HepG2 (cell line): ENCODE results near the gene PNP. TPM values are rescaled to one million over a fixed set of nuclear protein-coding genes. Genes with fewer than 3 reads are reported as not detected.
A peak's percentile ranks its signal among the peaks of the same experiment; 100 is the strongest.

Experiments
- ARID2 ChIP-seq: sonication (generic); formaldehyde crosslinking; IDR thresholded peaks from 2 replicates; pipeline ENCODE4 v1.8.1; 2022; ENCODE audit warnings: mild to moderate bottlenecking, missing genetic modification reagents, borderline replicate concordance
- ATF5 ChIP-seq: sonication (generic); formaldehyde crosslinking; IDR thresholded peaks from 2 replicates; pipeline ENCODE4 v1.4.0; 2020; ENCODE audit warnings: mild to moderate bottlenecking, low read depth, missing genetic modification reagents
- CENPT ChIP-seq: sonication (generic); formaldehyde crosslinking; IDR thresholded peaks from 2 replicates; pipeline ENCODE4 v1.8.0; 2022; ENCODE audit warnings: low read depth, mild to moderate bottlenecking, moderate library complexity, missing genetic modification reagents
- DMAP1 ChIP-seq: IDR thresholded peaks from 2 replicates; pipeline ENCODE4 v1.6.1; 2016
- KDM2A ChIP-seq: sonication (generic); formaldehyde crosslinking; IDR thresholded peaks from 2 replicates; pipeline ENCODE4 v1.4.0; 2020; ENCODE audit warnings: low read depth, missing genetic modification reagents, borderline replicate concordance
- KDM5B ChIP-seq: sonication (generic); formaldehyde crosslinking; IDR thresholded peaks from 2 replicates; pipeline ENCODE4 v1.4.0; 2020; ENCODE audit warnings: missing genetic modification reagents, mild to moderate bottlenecking, borderline replicate concordance
- PITX1 ChIP-seq: sonication (generic); formaldehyde crosslinking; IDR thresholded peaks from 2 replicates; pipeline ENCODE4 v1.5.1; 2020; ENCODE audit warnings: mild to moderate bottlenecking, missing genetic modification reagents
- TMF1 ChIP-seq: sonication (generic); formaldehyde crosslinking; IDR thresholded peaks from 2 replicates; pipeline ENCODE4 v1.8.1; 2022; ENCODE audit warnings: low read depth, missing genetic modification reagents
- TOE1 ChIP-seq: sonication (generic); formaldehyde crosslinking; IDR thresholded peaks from 2 replicates; pipeline ENCODE4 v1.4.0; 2020; ENCODE audit warnings: mild to moderate bottlenecking, missing genetic modification reagents
- ZMAT5 ChIP-seq: sonication (generic); formaldehyde crosslinking; IDR thresholded peaks from 2 replicates; pipeline ENCODE4 v1.5.0; 2020; ENCODE audit warnings: mild to moderate bottlenecking, low read depth, missing genetic modification reagents, borderline replicate concordance
- ZNF446 ChIP-seq: sonication (generic); formaldehyde crosslinking; IDR thresholded peaks from 2 replicates; pipeline ENCODE4 v1.5.0; 2020; ENCODE audit warnings: mild to moderate bottlenecking, missing genetic modification reagents
- polyA plus RNA-seq, 8 experiments: library from polyadenylated mRNA; depleted of rRNA in 3 of 8; stranded (reverse) in 7 of 8; unstranded in 1 of 8; fragments of >200 nt; fragmentation: Illumina TruSeq in 4 of 8; extraction: Trizol in 4 of 8; gene quantifications; 2 replicates each; pipeline versions ENCODE4 v1.2.1 to v1.2.3, GENCODE V29; 2011 to 2016; ENCODE audit warnings: low read depth in 4 of 8, missing spikeins in 1 of 8, mixed read lengths in 1 of 8; ENCODE audit not compliant: insufficient read depth in 1 of 8
- total RNA-seq, 5 experiments: library from RNA; depleted of rRNA; stranded (reverse); fragments of >200 nt; fragmentation: Illumina TruSeq; extraction: Trizol; gene quantifications; 2 replicates each; pipeline ENCODE4 v1.2.3, GENCODE V29; 2016; ENCODE audit warnings: low read depth in 1 of 5
- TF ChIP-seq, protein P1 (sequence below), 2 experiments: fragments of 450-650 bp in 1 of 2; sonication (generic) in 1 of 2; formaldehyde crosslinking in 1 of 2; IDR thresholded peaks; 2 replicates each; pipeline versions ENCODE4 v1.6.1 to v1.8.0; 2016 to 2022; ENCODE audit warnings: antibody characterized with exemption in 1 of 2, mild to moderate bottlenecking in 1 of 2, missing genetic modification reagents in 1 of 2
- TF ChIP-seq, protein P2 (sequence below): sonication (generic); formaldehyde crosslinking; IDR thresholded peaks from 2 replicates; pipeline ENCODE4 v1.4.0; 2020; ENCODE audit warnings: mild to moderate bottlenecking, missing genetic modification reagents
- TF ChIP-seq, protein P3 (sequence below): sonication (generic); formaldehyde crosslinking; IDR thresholded peaks from 2 replicates; pipeline ENCODE4 v1.4.0; 2020; ENCODE audit warnings: low read depth, mild to moderate bottlenecking, missing genetic modification reagents
- TF ChIP-seq, protein P4 (sequence below): IDR thresholded peaks from 2 replicates; pipeline ENCODE4 v1.6.1; 2012; ENCODE audit warnings: inconsistent platforms

The PNP gene
- total and polyA plus RNA-seq, 2 of the 13 experiments (the other 11 are each of a cell fraction or from before 2014, with no cell fraction given): 45.4 to 74.8 TPM

DNA sequence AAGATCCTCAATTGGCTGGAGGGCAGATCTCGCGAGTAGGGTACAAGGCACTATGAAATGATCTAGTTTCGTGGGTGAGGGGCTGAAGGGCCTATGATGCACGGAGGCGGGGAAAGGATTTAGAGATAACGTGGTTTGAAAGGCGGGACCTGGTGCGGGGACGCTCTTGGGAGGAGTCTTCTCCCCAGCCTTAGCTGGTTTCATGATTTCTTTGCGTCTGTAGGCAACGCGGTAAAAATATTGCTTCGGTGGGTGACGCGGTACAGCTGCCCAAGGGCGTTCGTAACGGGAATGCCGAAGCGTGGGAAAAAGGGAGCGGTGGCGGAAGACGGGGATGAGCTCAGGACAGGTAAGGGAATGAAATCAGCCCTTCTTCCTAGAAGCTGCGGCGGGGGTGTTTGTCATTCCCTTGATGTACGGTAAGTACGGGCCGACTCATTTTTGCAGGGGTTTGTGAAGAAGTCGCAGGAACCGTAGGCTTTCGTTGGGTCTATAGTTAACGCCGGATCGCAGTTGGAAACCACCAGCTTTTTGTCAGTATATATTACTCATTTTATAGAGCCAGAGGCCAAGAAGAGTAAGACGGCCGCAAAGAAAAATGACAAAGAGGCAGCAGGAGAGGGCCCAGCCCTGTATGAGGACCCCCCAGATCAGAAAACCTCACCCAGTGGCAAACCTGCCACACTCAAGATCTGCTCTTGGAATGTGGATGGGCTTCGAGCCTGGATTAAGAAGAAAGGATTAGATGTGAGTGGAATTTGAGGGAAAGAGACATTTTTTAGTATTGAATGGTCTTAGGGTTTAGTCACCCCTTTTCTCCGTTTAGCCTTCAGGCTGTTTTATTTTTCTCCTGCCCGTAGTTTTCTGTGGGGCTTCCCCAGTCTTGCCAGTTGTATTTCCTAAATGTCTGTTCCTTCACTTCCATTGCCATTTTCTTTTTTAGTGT lies 13.6 kb upstream of the PNP start (continued):
- TF ChIP-seq, protein P1, sequence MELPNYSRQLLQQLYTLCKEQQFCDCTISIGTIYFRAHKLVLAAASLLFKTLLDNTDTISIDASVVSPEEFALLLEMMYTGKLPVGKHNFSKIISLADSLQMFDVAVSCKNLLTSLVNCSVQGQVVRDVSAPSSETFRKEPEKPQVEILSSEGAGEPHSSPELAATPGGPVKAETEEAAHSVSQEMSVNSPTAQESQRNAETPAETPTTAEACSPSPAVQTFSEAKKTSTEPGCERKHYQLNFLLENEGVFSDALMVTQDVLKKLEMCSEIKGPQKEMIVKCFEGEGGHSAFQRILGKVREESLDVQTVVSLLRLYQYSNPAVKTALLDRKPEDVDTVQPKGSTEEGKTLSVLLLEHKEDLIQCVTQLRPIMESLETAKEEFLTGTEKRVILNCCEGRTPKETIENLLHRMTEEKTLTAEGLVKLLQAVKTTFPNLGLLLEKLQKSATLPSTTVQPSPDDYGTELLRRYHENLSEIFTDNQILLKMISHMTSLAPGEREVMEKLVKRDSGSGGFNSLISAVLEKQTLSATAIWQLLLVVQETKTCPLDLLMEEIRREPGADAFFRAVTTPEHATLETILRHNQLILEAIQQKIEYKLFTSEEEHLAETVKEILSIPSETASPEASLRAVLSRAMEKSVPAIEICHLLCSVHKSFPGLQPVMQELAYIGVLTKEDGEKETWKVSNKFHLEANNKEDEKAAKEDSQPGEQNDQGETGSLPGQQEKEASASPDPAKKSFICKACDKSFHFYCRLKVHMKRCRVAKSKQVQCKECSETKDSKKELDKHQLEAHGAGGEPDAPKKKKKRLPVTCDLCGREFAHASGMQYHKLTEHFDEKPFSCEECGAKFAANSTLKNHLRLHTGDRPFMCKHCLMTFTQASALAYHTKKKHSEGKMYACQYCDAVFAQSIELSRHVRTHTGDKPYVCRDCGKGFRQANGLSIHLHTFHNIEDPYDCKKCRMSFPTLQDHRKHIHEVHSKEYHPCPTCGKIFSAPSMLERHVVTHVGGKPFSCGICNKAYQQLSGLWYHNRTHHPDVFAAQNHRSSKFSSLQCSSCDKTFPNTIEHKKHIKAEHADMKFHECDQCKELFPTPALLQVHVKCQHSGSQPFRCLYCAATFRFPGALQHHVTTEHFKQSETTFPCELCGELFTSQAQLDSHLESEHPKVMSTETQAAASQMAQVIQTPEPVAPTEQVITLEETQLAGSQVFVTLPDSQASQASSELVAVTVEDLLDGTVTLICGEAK (IDR thresholded peaks at IDR 0.05): no peak
- TF ChIP-seq, protein P1 (CRISPR knock-in tag; IDR thresholded peaks at IDR 0.05): 0 out of 2 replicates have a peak, but pooled peaks have one; percentile 31
- TF ChIP-seq TMF1 (CRISPR knock-in tag) (0 out of 2 replicates have a peak, but pooled peaks have one; percentile 3), ZMAT5 (CRISPR knock-in tag) (no peak), KDM5B (peak; percentile 48; the same call in 1 of the 2 replicates), PITX1 (0 out of 2 replicates have a peak, but pooled peaks have one; percentile 40), CENPT (peak; percentile 89), DMAP1 (CRISPR knock-in tag) (peak; percentile 82; the same call in 1 of the 2 replicates), ZNF446 (no peak), TOE1 (CRISPR knock-in tag) (no peak), ATF5 (CRISPR knock-in tag) (peak; percentile 2; the same call in 1 of the 2 replicates), ARID2 (peak; percentile 2; the same call in 1 of the 2 replicates), KDM2A (CRISPR knock-in tag) (peak; percentile 50; the same call in 1 of the 2 replicates)
- TF ChIP-seq, protein P2, sequence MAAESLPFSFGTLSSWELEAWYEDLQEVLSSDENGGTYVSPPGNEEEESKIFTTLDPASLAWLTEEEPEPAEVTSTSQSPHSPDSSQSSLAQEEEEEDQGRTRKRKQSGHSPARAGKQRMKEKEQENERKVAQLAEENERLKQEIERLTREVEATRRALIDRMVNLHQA (CRISPR knock-in tag): no peak
- TF ChIP-seq, protein P3, sequence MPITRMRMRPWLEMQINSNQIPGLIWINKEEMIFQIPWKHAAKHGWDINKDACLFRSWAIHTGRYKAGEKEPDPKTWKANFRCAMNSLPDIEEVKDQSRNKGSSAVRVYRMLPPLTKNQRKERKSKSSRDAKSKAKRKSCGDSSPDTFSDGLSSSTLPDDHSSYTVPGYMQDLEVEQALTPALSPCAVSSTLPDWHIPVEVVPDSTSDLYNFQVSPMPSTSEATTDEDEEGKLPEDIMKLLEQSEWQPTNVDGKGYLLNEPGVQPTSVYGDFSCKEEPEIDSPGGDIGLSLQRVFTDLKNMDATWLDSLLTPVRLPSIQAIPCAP (CRISPR knock-in tag): 0 out of 2 replicates have a peak, but pooled peaks have one; percentile 51
- TF ChIP-seq, protein P4, sequence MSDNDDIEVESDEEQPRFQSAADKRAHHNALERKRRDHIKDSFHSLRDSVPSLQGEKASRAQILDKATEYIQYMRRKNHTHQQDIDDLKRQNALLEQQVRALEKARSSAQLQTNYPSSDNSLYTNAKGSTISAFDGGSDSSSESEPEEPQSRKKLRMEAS: 0 out of 2 replicates have a peak, but pooled peaks have one; percentile 21
